Measurements from ENCODE around the gene PPP2R5C.

Gene PPP2R5C

DNA sequence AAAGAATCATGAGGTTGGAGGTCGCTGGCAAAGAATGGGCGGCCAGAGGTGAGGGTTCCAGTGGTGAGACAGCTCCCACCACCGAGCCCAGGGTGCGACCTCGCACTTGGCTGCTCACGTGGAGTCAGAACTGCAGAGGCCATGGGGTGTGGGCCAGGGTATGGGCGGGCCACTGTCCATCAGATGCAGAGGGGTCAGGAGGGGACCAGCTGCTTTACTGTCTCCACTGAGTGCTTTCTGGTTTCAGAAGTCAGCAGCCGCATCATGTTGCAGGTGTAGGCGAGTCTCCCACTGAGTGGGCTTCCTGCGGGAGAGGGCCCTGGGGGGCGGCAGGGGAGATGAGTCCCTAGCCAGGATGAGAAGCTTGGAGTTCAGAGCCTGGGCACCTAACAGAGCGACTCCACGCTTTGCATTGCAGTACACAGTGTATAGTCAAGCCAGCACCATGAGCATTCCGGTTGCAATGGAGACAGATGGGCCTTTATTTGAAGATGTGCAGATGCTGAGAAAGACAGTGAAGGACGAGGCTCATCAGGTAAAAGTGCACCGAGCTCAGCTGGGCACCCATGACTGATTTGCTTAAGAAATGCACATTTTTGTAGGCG, 156.0 kb downstream of the PPP2R5C start:
- no peak for DNase-seq (ENCODE audit: low read depth)

DNA sequence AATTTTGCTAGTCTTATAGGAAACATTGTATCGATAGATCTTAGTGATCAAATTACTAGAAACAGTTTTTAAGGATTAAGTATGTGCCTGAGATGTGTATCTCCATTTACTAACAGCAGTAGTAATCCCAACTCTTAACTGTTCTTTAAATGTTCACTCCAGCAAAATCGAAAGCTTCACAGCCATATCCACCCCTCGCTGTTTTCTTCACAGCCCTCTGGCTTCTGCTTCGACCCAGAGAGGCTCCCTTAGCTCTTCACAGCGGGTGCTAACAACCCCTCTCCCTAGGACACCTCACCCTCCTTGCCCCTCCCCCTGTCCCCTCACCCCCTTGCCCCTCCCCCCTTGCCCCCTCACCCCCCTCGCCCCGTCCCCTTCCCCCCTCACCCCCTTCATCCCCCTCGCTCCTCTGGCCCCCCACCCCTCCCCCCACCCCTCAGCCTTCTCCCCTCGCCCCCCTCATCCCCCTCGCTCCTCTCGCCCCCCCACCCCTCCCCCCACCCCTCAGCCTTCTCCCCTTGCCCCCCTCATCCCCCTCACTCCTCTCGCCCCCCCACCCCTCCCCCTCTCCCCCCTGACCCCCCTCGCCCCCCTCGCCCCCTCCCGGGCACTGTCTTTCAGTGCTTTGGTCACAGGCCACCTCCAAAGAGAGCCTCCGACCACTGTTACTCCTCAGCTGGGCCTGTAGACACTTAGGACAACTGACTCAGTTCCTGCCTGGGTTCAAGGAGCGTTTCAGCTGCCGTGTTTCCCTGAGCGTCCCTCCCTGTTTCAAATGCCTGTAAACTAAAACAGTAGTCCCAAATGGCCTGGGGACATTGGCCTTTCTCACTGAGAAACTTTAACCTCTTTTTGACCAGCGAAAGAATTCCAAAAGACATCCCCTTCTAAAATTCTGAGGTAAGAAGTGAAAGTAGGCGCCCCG, 156.8 kb downstream of the PPP2R5C start:
- DNase-seq (ENCODE audit: low read depth): no peak

DNA sequence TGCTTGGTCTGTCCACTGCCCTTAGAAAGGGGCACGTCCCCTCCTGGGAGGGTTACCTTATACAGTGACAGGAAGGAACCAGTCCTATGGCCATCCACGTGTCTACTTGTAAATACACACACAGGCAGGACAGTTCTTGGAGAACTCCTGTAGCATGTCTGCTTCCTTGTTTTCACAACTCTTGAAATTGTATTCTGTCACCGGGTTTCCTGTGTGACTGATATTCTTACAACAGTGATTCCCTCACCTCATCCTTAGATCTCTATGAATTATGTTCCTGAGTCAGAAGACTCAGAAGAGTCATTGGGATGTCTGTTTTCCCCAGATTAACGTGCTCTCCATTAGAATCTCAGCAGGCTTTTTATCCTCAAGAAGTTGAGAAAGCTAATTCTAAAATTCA, 158.8 kb downstream of the PPP2R5C start:
- DNase-seq (ENCODE audit: low read depth): no peak

DNA sequence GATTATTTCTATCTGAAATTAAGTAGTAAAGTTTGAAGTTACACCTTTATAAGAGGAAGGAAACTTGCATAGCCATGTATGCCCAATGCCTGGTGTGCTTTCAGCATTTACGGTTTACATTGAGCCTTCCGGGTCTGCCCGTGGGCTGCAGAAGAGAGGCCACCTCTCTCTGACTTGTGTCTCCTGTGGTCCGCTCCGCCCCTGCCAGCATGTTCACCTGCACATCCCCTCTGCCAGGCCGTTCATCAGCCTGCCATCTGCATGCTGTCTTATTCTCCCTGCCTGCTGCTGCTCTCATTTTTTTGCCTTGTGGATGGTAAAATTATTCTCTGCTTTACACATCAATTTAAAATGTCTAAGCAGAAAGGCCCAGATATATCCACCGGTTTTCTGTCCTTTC, 161.4 kb downstream of the PPP2R5C start:
- no peak for DNase-seq (ENCODE audit: low read depth)

DNA sequence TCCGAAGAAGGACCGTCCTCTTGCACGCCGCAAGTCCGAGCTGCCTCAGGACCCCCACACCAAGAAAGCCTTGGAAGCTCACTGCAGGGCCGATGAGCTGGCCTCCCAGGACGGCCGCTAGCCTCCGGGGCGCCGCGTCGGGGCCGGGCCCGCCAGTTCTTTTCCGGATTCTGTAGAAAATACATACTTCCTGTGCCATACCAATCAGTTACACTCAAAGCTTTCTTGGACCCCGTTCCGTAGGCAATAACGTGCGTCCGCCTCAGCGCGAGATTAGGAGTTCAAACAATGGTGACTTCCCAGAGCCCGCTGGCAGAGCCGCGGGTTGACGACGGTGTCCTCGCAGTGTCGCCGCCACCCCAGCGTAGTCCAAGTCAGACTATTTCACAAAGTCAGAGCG, 163.6 kb downstream of the PPP2R5C start:
- DNase-seq (ENCODE audit: low read depth): no peak

DNA sequence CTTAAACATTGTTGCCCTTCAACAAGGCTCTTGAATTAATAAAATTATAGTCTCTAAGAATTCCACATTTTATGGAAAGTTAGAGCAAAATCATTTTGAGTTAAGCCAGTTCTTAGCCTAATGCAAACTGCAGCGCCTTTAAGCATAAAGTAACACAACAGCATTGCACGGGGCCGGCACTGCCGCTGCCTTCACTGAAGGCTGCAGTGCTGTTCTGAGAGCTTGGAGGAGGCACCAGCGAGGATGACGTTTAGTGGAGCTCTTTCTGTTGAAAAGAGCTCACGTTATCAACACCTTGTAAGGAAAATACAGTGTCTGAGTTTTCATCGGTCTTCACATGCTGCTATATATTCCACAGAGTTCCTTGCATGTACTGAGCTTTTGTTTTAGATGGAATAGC, 164.6 kb downstream of the PPP2R5C start:
- DNase-seq (ENCODE audit: low read depth): no peak

DNA sequence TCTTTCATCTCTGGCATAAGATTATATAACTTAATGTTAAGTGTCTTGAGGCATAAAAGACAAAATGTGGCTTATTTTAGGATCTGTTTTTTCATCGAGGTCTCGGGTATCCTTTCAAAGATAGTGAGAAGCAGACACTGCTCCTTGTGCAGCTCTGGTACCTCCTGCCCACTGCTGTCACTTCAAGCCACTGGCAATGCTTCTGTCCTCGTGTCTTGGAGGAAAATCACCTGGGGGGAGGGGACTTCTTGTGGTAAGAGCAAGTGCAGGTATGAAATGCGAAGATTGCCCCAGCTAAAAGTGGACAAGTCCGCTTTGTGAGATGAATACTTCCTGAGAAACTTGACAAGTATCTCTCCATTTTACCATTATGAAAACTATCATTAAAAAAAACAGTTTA, 165.1 kb downstream of the PPP2R5C start:
- DNase-seq (ENCODE audit: low read depth): no peak

DNA sequence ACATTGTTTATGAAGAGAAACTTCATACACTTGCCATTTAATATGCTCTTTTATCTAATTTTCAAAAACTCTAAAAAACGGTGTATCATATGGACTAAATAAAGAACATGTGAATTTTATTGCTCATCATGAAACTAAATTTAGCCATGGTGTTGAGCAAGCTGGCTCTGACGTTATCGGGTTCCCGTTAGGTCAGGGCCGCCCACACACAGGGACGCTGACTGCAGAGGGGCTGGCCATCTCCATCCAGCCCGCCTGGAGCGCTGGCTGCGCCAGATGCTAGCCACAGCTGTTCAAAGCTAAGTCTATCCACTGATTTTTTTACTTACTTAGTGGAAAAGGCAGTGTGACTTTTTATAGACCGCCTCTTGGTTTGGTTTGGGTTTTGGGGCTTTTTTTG, 166.3 kb downstream of the PPP2R5C start:
- peak; percentile 96 for DNase-seq (ENCODE audit: low read depth)

DNA sequence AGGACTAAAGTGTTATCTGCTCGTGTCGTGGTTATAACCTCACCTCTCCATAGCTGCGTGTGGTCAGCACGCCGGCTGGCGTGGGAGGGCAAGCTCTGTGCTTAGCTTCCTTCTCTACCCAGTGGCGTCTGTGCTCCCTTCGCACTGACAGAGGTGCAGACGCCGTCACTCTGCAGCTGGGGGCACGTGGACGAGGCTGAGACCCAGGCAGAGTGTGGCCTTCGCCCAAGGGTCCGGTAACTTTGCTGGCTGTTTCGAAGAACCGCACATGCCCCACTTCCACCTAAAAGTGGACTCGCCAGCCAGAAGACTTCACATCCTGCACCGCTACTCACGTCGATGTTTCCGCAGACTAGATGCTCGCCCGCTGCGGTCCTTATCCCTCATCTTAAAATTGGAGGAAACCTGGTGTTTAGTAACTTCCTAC, 166.9 kb downstream of the PPP2R5C start:
- DNase-seq (ENCODE audit: low read depth): no peak

DNA sequence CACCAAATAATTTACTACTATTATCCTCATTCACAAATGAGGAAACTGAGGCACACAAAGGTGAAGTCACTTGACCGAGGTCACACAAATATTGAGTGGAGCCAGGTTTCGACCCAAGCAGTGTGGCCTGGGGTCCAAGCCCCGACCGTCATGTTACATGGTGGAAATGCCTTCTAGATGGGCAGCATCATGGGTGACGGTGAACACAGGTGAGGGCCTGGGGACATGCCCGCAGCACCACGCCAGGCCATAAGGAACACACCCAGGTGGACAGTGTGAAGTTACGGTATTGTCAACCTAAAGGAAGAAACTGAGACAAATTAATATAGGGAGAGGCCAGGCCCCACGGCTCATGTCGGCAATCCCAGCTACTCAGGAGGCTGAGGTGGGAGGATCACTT, 167.6 kb downstream of the PPP2R5C start:
- no peak for DNase-seq (ENCODE audit: low read depth)

DNA sequence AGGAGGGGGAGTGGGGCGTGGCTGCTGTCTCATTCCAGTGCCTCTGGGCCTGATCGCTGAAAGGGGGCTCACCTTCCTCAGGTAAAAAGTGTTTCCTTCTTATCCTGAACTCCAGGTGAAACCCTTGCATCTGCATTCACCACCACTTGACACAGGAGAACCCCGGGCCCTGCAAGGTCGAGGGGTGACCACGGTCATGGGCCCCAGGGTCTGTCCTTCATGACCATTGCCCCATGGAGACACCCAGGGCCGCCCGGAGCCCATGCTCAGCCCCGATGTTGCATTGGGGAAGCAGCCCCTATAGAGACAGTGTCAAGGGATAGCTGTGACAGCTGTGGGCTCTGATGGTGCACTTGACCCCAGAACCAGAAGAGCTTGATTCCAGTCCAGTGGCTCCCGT, 168.4 kb downstream of the PPP2R5C start:
- DNase-seq (ENCODE audit: low read depth): no peak

DNA sequence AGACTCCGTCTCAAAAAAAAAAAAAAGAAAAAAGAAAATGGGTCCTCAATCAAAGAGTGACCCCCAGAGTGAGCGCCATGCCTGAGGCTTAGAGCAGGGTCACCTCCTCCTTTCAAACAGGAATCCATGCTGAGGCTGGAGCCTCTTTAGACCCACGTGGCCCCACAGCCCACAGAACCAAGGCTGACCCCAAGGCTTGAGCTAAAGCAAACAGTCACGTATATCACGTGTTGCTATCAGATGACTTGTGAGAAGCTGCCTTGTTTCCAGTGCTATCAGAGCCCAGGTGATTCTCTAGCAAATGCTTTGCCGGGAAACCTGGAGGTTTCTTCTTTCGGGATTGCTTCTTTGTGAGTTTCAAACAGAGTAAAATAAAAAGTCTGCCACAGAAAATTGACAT, 171.2 kb downstream of the PPP2R5C start:
- no peak for DNase-seq (ENCODE audit: low read depth)

DNA sequence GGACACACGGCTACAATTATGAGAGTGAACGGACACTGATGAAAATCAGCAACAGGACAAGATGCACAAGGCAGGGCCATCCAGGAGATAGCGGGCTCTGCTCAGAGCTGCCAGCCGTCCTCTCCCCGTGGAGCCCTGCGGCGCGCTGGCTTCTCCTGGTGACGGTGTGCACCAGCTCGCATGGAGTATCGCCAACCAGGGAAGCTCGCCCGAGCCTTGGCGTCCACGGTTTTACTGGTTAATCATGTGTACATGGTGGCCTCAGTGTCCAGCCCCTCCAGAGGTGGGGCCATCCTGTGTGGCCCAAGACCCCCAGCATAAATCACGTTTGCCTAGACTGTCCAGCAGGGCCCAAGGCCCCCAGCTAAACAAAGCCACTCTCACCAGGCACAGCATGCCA, 171.7 kb downstream of the PPP2R5C start:
- DNase-seq (ENCODE audit: low read depth): no peak

DNA sequence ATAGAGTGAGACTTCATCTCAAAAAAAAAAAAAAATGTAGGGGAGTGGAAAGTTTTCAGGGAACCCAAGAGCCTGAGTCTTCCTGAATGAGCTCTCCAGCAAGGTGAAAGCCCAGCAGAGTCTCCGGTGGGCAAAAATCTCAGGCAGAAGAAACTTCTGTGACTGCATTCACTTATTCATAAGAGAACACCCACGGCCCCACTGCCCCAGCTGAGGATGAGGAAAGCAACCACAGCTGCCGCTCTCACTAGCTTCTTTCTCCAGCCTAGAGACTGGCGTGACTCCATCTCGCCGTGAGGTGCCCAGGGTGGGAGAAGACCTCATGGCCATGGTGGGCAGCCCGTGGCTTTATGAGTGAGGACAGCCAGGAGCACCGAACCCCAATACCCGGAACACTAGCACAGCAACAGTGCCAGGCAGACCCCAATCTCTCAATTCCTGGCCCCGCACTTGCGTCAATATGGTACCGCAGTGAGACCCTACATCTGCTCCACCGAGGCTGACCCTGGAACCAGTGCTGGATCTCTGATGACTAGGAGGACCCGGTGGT, 173.2 kb downstream of the PPP2R5C start:
- no peak for DNase-seq (ENCODE audit: low read depth)

DNA sequence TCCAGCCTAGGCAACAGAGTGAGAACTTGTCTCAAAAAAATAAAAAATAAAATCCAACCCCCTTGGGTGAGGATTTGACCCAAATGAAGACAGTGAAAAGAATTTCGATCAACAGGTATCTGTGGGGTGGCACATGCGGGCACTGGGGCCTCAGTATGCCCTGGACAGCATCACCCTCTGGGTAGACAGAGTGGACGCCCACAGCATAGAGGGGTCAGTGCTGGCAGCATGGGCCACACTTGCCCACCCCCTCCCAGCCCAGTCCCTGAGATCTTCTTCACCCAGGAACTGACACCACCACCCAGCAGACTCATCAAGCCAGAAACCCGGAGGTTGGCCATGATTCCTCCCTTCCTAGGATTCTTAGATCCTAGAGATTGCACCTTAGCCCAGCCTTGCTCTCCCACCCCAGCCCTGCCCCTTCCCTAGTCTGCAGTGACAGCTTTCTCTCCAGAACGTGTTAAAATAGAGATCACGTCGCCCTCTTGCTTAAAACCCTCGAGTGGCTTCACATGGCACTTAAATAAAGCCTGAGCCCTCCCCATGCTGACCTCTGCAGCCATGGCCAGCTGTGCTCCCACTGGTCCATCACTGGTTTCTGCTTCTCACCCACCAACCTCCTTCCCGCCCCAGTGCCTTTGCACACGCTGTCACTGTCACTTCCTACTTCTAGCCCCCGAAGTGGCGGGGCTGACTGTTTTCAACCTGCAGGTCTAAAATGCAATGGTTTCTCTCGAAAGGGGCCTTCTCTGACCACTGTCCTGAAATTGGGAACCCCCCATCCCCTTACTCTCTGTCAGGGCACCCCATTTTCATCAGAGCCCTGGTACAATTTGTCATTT, 176.6 kb downstream of the PPP2R5C start:
- DNase-seq (ENCODE audit: low read depth): no peak

DNA sequence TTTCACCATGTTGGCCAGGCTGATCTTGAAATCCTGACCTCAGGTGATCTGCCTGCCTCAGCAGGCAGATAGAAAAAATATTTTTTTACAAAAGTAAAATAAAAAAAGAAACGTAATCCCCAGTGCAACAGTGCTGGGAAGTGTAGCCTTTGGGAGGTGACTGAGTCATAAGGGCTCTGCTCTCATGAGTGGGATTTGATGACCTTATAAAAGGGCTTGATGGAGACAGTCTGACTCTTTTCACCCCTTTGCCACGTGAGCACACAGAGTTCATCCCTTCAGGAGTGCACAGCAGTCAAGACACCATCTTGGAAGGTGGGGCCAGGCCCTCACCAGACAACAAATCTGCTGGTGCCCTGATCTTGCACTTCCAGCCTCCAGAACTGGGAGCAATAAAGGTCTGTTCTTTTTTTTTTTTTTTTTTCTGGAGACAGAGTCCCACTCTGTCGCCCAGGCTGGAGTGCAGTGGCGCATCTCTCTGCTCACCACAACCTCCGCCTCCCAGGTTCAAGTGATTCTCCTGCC, 178.2 kb downstream of the PPP2R5C start:
- peak; percentile 14 for DNase-seq (ENCODE audit: low read depth)

DNA sequence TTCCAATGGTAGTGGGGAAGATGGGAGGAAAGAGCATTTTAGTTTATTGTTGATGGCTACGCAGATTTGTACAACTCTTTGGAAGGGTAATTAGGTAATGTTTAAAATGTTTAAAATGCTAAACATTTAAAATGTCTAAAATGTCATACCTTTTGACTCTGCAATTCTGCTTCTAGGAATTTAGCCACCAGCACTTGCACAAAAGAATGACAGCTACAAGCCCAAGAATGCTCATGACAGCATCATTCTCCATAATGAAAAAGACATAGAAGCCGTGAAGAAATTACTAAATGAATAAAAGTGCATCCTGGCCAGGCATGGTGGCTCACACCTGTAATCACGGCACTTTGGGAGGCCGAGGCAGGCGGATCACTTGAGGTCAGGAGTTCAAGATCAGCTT, 182.9 kb downstream of the PPP2R5C start:
- DNase-seq (ENCODE audit: low read depth): no peak

DNA sequence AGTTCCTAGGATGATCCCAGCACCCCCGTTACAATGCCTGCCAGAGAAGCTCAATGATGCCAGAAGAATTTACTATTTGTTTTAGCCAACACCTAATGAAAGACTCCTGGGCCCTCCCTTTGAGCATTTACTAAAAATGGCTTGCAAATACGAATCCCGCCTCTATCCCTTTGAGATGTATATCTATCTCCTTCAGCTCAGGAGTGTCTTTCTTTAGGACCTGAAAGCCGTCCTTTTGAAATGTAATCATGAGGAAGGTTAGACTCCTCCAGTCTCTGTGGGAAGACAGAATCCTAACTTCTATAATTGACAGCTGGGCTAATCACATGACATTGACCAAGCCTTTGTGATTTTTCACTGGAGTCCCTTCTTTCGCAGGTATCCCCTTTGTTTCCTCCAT, 183.7 kb downstream of the PPP2R5C start:
- no peak for DNase-seq (ENCODE audit: low read depth)

DNA sequence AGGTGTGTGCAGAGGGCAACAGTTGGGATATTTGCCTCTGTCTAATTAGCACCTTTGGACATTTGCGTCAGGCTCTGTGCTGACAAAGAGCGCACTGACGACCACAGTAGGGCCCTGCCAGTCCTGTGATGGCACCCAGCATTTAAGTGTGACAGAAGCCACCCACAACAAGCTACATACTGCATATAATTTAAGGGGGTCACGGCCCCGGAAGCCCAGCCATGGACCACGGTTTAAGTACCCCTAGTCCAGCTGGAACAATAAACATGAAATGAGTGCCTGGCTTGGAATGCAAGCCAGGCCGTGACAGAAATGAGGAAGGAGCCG, 186.0 kb downstream of the PPP2R5C start:
- no peak for DNase-seq (ENCODE audit: low read depth)

DNA sequence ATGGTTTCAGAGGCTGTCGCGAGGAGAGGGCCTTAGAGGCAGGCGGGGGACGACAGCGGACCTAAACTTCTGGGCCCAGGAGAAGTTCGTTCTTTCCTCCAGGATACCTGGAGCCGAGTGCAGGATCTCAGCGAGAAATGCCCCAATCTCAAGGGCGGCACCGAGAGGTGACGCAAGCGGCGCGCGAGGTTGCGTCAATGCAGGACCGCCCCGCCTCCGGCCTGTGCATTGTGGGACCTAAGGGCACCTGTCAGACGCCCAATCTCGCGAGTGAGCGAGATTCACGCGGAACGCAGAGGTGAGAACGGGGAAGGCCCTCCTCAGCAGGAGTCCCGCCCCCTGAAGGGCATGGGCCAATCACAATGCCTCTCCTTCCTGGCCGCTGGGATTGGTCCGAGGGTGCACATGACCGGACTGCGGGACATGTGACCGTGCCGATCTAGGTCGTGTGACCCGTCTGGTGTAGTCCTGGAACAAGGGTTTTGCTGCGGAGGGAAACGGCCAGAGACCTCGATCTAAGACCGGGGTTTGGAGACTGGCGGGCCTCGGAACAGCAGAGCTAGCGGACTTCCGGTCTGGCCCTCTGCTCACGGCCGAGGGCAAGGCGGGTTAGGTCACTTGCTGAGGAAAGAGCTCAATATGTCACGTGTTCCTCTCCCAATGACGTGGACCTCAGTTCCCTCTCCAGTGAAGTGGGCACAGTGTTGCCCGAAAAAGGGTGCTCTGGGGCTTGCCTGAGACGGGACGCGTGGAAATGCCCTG, 186.6 kb downstream of the PPP2R5C start:
- DNase-seq (ENCODE audit: low read depth): peak; percentile 100

DNA sequence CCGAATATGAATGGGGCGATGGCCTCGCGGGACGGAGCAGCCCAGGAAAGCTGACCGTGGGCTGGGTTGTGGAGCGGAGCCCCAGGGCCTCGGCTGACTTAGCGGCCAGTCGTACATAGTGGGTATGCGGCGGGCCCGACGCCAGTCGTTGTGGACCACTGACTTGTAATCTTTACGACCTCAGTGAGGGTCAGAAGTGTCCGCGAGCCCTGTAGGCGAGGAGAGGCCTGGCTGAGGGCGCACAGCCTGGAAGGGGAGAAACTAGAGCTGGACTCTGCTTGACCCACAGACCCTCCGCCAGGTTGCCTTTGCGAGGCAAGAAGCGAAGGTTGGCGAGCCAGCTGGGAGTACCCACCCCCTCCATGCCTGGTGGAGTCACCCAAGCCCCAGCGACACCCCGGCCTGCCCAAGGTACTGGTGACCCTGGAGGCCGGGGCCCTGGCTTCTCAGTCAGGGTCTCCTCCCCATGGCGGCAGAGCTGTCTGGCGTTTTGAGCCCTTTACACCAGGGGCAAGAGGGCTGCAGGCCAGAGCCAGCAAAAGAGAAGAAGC, 187.2 kb downstream of the PPP2R5C start:
- no peak for DNase-seq (ENCODE audit: low read depth)
